Neuron (in vitro differentiated cells): Measurements from ENCODE around the gene MAN1C1.

Experiments used
- H2AFZ ChIP-seq: one replicate; pipeline ENCODE4 v1.6.1; 2013; ENCODE audit warnings: low read depth, mild to moderate bottlenecking, inconsistent platforms, low read length, moderate library complexity
- H3K27me3 ChIP-seq: one replicate; pipeline ENCODE4 v1.6.1; 2013; ENCODE audit warnings: low read length; ENCODE audit not compliant: insufficient read depth
- H3K36me3 ChIP-seq: one replicate; pipeline ENCODE4 v1.6.1; 2013; ENCODE audit warnings: low read length; ENCODE audit not compliant: insufficient read depth
- H3K4me1 ChIP-seq: one replicate; pipeline ENCODE4 v1.6.1; 2013; ENCODE audit warnings: low read length; ENCODE audit not compliant: insufficient read depth
- H3K4me3 ChIP-seq: 2 replicates; pipeline ENCODE4 v1.5.1; 2013; ENCODE audit warnings: mild to moderate bottlenecking, low read length, moderate library complexity
- H3K9me3 ChIP-seq: one replicate; pipeline ENCODE4 v1.6.1; 2013; ENCODE audit warnings: low read length

The MAN1C1 gene

GRCh38 chr1:25668931-25669573 is 52.5 kb downstream of the MAN1C1 start:
- H3K9me3 ChIP-seq, result no peaks in the 10 kb centered on the region
- H3K4me1 ChIP-seq, result peaks cover 30% of the 10 kb centered on the region
- no peak overlapping the region for H2AFZ ChIP-seq
- no peaks in the 10 kb centered on the region for H3K36me3 ChIP-seq
- no peak overlapping the region for H3K4me3 ChIP-seq
- H3K27me3 ChIP-seq, result no peaks in the 10 kb centered on the region

GRCh38 chr1:25669781-25670567 is 53.4 kb downstream of the MAN1C1 start:
- Histone ChIP-seq H3K4me3 (no peak overlapping the region), H3K9me3 (no peaks in the 10 kb centered on the region), H2AFZ (no peak overlapping the region), H3K36me3 (no peaks in the 10 kb centered on the region), H3K27me3 (no peaks in the 10 kb centered on the region), H3K4me1 (peaks cover 24% of the 10 kb centered on the region)

GRCh38 chr1:25671929-25672328 is 55.3 kb downstream of the MAN1C1 start:
- Histone ChIP-seq H3K4me1 (peaks cover 12% of the 10 kb centered on the region), H3K9me3 (no peaks in the 10 kb centered on the region), H3K36me3 (no peaks in the 10 kb centered on the region), H3K27me3 (no peaks in the 10 kb centered on the region), H2AFZ (no peak overlapping the region), H3K4me3 (no peak overlapping the region)

DNA sequence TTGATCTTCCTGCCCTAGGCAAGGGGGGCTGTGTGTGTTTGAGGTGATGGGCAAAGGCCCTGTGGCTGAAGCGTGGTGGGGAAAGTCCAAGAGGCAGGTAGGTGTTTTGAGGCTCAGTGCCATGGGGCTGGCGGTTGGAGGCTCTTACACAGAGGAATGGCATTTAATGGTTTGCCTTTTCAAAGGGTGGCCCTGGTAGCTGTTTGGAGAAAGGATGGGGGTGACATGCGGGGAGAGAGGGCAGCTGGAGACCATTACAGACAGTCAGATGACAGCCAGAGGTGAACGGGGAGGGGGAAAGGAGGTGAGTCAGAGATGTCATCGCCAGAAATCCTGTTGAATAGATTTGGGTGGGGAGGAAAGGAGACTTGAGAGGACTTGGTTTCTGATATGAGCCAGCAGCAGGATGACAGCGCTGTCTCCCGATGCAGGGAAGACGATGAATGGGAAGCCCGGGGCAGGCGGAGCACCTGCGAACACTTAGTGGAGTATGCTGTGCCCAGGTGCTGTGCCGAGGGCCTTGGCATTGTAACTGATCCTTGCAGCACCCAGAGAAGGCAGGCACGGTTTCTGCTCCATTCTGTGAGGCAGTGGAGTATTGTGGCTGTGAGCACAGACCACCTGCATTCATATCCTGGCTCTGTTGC is 56.3 kb downstream of the MAN1C1 start:
- Histone ChIP-seq H2AFZ (no peak overlapping the region), H3K36me3 (no peaks in the 10 kb centered on the region), H3K4me1 (peaks cover 7% of the 10 kb centered on the region), H3K9me3 (no peaks in the 10 kb centered on the region), H3K4me3 (no peak overlapping the region), H3K27me3 (no peaks in the 10 kb centered on the region)

DNA sequence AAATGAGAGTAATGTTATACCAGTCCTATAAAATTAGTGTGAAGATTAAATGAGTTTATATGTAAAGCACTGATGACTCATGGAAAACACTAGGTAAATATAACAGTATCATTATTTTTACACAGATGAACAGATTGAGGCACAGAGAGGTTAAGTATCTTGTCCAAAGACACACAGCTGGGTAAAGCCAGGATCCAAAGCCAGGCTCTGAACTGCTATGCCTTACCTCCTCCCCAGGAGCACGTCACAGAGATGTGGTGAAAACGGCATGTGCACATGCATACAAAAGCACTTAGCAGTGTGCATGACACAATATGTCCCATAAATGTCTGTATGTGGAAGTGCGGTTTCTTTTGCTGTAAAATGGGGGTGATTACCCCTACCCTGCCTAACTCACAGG is 56.9 kb downstream of the MAN1C1 start:
- peaks cover 3% of the 10 kb centered on the region for H3K4me1 ChIP-seq
- H3K9me3 ChIP-seq, result no peaks in the 10 kb centered on the region
- no peak overlapping the region for H2AFZ ChIP-seq
- H3K4me3 ChIP-seq, result no peak overlapping the region
- H3K27me3 ChIP-seq, result no peaks in the 10 kb centered on the region
- H3K36me3 ChIP-seq, result no peaks in the 10 kb centered on the region

- Histone ChIP-seq H3K4me3 (no peak overlapping the region), H3K36me3 (no peaks in the 10 kb centered on the region), H3K9me3 (no peaks in the 10 kb centered on the region), H3K27me3 (no peaks in the 10 kb centered on the region), H3K4me1 (peaks cover 3% of the 10 kb centered on the region), H2AFZ (no peak overlapping the region)
Measured at GRCh38 chr1:25673962-25674806, 57.6 kb downstream of the MAN1C1 start.

GRCh38 chr1:25674807-25675084 is 58.2 kb downstream of the MAN1C1 start:
- Histone ChIP-seq H2AFZ (no peak overlapping the region), H3K27me3 (no peaks in the 10 kb centered on the region), H3K9me3 (no peaks in the 10 kb centered on the region)

GRCh38 chr1:25675729-25676476 is 59.3 kb downstream of the MAN1C1 start:
- H2AFZ ChIP-seq, result no peak overlapping the region
- H3K27me3 ChIP-seq, result no peaks in the 10 kb centered on the region
- no peak overlapping the region for H3K4me3 ChIP-seq
- peaks cover 3% of the 10 kb centered on the region for H3K4me1 ChIP-seq
- H3K36me3 ChIP-seq, result no peaks in the 10 kb centered on the region
- H3K9me3 ChIP-seq, result no peaks in the 10 kb centered on the region

More at GRCh38 chr1:25674807-25675084, 58.2 kb downstream of the MAN1C1 start:
- Histone ChIP-seq H3K36me3 (no peaks in the 10 kb centered on the region), H3K4me3 (no peak overlapping the region), H3K4me1 (peaks cover 3% of the 10 kb centered on the region)

GRCh38 chr1:25676488-25676887 is 59.9 kb downstream of the MAN1C1 start:
- H3K9me3 ChIP-seq, result no peaks in the 10 kb centered on the region
- H3K4me3 ChIP-seq, result no peak overlapping the region
- H3K4me1 ChIP-seq, result peaks cover 3% of the 10 kb centered on the region
- no peak overlapping the region for H2AFZ ChIP-seq
- H3K27me3 ChIP-seq, result no peaks in the 10 kb centered on the region
- no peaks in the 10 kb centered on the region for H3K36me3 ChIP-seq

GRCh38 chr1:25677193-25677773 is 60.7 kb downstream of the MAN1C1 start:
- Histone ChIP-seq H2AFZ (no peak overlapping the region), H3K27me3 (no peaks in the 10 kb centered on the region), H3K36me3 (no peaks in the 10 kb centered on the region), H3K4me3 (no peak overlapping the region), H3K4me1 (peaks cover 3% of the 10 kb centered on the region), H3K9me3 (no peaks in the 10 kb centered on the region)

- Histone ChIP-seq H2AFZ (no peak overlapping the region), H3K9me3 (no peaks in the 10 kb centered on the region), H3K27me3 (no peaks in the 10 kb centered on the region), H3K36me3 (no peaks in the 10 kb centered on the region), H3K4me3 (no peak overlapping the region), H3K4me1 (peaks cover 3% of the 10 kb centered on the region)
Measured at GRCh38 chr1:25679171-25679570, 62.6 kb downstream of the MAN1C1 start.

DNA sequence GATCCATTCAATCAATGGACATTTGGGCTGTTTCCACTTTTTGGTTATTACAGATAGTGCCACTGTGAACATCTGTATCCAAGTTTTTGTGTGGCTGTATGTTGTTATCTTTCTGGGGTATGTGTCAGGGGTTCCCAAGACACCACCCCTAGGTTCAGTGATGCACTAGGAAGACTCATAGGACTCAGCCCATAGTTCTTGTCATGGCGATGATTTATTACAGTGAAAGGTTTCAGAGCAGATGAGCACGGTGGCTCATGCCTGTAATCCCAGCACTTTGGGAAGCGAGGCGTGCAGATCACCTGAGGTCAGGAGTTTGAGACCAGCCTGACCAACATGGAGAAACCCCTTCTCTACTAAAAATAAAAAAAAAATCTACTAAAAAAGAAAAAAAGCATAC is 64.1 kb downstream of the MAN1C1 start:
- Histone ChIP-seq H3K27me3 (no peaks in the 10 kb centered on the region), H3K36me3 (no peaks in the 10 kb centered on the region), H2AFZ (no peak overlapping the region), H3K4me1 (peaks cover 5% of the 10 kb centered on the region), H3K9me3 (no peaks in the 10 kb centered on the region), H3K4me3 (no peak overlapping the region)
